Measurements from ENCODE around the gene LYSMD3.
"Not testable (repeated sequence)": the region's sequence is repeated elsewhere in the genome, so short reads cannot be mapped to it uniquely, and the experiment has no call there.

LYSMD3 gene

DNA sequence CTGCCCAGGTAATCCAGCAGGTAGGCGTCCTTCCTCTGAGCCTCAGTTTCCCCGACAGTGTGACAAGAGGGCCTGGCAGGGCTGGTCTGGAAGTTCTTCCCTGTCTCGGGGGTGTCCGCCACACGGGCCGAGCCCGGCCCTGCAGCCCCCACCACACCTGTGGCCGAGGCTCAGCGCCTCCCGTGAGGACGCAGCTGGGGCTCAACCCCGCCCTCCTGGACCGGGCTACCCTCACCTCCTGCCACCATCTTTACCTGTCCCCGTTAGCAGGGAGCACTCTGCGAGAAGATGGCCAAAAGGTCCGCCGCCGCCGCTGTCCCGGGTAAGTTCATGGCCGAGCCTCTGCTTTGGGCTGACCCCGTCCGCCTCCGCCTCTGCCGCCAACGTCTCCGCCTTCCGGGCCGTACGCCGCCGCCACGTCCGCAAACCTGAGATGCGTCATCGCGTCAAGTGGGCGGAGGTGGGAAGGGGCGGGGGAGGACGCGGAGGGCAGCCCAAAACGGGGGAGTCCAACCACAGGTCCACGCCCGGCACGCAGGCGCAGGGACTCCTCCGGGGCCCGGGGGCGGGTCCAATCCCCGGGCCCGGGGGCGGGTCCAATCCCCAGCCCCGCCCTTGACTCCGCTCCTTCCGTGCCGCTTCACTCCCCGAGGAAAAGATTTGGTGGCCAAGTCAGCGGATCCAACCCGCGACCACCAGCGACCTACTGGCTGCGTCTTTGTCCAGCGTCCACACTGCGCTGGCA is at the start of gene LYSMD3:
Gene LYSMD3 (minus strand): TSS at position 391 of the 745 bp plus-strand sequence. CDS start 4,295 bp downstream, outside the sequence.
- peak; percentile 95 for DNase-seq

DNA sequence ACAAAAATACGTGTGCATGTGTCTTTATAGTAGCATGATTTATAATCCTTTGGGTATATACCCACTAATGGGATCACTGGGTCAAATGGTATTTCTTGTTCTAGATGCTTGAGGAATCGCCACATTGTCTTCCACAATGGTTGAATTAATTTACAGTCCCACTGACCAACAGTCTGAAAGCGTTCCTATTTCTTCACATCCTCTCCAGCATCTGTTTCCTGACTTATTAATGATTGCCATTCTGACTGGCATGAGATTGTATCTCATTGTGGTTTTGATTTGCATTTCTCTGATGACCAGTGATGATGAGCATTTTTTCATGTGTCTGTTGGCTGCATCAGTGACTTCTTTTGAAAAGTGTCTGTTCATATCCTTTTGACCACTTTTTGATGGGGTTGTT is 47.2 kb upstream of the LYSMD3 start:
- not testable (repeated sequence) for DNase-seq

DNA sequence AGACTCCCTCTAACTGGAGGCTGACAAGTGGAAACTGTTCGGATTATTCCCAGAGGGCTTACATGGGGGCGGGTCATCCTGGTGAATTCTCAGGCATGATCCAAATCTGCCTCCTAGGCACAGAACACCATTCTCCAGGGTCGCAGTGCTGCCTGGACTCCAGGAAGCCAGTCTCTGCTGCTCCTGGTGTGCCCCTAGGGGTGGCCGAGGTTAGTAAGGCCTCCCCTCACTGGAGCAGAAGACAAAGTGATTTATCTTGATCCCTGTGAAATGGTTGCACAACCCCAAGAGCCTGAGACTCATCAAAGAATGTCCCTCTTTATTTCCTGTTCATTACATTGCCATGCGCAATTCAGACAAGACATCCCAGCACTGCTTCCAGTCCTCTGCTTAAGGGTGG is 46.3 kb upstream of the LYSMD3 start:
- DNase-seq = no peak

DNA sequence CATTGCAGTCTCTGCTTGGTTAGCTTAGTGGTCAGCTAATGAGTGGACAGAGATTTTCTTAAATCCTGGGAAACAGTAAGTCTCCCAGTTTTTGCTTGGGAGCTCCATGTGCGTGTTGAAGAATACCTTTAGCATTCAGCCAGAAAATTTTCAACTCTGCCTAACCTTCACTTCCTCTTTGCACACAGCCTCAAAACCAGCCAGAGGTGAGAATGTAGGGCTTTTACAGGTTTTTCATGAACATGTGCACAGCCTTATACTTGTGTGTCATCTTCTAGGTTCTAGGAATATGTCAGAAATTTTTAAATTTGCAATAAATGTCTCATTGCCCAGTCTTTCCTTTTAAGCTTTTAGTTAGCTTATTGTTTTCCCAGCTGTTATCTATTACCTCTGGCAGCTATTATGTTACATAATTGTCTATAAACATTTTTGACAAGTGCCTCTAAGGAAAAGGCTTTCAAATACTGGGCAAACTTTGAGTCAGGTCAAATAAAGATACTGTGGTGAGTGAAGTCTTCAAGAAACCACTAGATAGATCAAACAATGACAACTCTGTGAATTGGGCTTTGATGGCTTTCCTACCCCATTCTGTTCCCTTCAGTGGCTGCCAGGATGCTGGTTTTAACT is 41.9 kb upstream of the LYSMD3 start:
- DNase-seq = no peak

DNA sequence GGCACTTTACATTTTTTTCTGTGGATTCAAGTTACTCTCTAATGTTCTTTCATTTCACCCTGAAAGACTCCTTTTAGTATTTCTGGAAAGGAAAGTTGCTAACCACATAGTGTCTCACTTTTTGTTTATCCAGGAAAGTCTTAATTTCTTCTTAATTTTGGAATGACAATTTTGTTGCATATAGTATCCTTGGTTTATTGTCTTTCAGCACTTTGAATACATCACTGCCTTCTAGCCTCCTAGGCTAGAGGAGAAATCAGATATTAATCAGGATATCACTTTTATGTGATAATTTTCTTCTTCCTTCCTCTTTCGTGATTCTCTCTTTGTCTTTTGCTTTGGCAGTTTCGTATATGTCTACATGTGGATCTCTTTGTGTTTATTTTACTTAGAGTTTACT is 40.6 kb upstream of the LYSMD3 start:
- no peak for DNase-seq

DNA sequence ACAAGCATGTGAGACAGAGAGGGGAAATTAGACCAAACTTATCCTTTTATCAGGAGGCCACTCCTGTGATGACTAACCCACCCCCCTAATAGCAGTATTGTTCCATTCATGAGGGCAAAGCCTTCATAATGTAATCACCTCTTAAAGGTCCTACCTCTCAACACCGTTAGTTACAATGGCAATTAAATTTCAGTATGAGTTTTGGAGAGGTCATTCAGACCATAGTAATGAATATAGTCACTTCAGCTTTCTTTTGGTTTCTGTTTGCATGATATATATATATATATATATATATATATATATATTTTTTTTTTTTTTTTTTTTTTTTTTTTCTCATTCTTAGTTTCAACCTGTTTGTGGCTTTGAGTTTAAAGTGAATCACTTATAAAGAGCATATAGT is 39.7 kb upstream of the LYSMD3 start:
- DNase-seq = no peak

DNA sequence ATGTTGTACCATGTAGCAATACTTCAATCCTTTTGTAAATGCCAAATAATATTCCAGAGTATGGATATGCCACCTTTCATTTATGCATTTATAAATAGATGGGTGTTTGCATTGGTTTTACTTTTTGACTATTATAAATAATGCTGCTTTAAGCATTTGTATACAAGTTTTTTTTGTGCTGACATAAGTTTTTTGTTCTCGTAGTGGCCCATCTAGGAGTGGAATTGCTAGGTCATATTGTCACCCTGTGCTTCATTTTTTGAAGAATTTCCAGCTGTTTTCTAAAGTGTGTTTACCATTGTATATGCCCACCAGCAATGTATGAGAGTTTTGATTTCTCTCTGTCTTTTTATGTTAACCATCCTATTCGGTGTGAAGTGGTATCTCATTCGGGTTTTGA is 36.1 kb upstream of the LYSMD3 start:
- DNase-seq = no peak

DNA sequence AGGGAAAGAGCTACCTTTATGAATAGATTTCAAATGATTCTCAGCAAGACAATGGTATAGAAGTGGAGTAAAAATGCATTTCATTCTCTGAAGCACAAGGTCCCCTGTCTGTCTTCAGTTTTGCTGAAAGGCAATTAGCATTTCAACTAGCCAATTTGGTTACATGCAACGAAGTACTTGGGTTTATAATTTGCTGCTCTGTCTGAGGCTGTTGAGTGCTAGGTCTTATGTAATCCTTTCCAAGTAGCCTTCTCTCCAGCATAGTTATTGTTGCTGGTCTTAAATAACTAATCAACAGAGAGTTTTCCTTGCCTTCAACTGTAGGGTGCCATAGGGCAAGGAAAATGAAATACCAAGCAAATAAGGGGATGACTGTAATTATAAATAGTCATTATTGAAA is 33.7 kb upstream of the LYSMD3 start:
- no peak for DNase-seq

DNA sequence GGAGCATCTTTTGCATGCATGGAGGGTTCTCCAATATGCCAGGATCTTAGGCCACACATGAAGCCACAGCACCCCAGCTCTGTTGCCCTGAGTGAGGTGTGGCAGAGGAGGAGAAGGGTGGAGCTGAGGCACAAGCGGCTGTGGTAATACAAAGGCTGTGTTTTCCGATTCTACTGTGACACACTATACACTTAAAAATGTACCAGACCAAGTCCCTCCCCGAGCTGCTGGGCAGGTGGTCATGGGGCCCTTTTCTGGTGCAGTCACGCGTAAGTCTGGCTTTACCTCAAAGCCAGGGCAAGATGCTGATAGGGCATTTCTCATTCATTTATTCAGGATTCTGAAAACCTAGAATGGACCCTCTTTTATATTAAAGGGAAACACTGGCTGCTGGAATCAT is 33.0 kb upstream of the LYSMD3 start:
- no peak for DNase-seq

DNA sequence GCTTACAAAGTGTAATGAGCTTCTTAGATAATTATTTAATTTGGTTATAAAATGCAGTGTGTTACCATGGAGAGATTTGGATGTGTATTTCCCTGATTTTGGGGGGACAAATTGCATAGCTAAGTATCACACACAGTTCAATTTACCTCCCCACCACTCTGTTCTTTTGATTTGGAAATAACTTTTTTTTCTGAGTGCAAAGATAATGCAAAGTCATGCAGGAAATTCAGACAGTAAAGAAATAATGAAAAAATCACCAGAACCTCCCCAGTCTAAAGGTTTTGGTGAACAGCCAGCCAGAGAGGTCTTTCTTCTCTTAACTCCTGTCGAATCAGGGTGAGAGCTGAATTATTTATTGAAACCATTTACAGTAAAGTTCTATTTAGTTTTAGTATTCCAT is 32.4 kb upstream of the LYSMD3 start:
- no peak for DNase-seq

DNA sequence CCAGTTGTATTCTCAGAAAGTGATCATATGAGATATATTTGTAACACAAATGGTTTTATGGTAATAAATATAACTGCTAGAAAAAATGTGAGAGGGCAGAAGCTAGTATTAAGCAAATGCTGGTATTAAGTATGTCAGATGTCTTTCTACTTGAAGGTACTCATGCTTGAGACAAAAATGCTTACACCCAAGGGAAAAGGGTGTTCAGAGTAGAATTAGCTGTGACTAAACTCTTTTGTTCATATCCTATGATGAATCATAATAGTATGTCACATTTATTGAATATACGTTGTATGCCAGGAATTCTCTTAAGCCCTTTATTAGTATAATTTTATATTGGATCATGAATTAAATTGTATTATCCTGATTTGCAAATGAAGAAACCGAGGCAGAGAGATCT is 31.4 kb upstream of the LYSMD3 start:
- DNase-seq = no peak

DNA sequence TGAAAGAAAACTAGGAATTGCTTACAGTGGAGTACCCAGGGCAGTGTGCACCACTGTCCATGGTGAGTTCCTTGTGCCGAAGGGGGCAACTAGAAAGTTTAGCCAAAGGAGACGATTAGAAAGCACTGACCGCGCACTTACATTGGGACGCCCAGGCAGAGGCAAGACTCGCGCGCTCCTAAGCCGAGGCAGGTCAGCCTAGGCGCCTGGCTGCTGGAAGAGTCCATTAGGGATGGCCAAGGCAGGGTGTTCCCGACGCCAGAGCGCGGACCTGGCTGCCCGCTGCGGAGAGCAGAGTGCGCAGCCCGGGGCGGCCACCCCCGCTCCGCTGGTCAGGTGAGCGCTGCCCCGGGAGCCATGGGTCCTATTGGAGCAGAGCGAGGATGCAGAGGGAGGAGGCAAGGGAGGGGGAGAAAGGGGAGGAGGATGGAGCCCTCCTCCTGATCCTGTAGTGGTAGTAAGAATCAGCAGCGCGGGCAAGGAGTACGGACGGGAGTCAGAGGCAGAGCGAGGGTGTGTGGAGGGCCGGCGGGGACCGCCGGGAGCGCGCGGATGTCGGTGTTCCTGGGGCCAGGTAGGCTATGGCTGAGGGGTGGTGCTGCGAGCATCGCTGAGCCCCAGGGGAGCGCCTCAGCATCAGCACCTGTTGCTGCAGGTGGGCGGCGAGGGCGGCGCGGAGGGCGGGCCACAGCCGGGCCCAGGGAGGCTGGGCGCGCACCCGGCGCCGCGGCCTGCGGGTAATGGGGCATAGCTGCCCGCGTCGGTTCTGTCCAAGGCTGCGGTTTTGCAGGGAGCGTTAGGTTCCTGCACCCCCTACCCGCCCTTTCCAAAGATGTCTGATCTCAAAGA is 29.2 kb upstream of the LYSMD3 start, which contains the start of gene ADGRV1:
Gene ADGRV1 (plus strand): TSS at position 454 of the 849 bp plus-strand sequence. CDS start 99 bp downstream, at position 553.
- no peak for DNase-seq

DNA sequence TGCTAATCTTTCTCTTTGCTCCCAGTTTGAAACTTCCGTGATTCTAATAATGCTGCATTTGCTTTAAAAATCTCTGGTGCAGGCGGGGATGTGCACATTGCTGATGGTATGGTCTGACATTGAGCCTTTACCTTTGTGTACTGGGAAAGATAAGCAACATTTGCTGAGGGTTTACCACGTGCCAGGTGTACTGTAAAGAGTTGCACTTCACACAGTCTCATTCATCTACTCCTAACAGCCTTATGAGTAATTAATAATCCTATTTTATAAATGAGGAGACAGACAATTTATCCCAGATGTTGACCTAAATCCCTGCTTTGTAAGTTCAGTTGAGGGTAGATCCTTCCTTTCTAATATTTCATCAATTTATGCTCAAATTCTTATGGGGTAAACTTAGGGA is 28.5 kb upstream of the LYSMD3 start:
- no peak for DNase-seq

DNA sequence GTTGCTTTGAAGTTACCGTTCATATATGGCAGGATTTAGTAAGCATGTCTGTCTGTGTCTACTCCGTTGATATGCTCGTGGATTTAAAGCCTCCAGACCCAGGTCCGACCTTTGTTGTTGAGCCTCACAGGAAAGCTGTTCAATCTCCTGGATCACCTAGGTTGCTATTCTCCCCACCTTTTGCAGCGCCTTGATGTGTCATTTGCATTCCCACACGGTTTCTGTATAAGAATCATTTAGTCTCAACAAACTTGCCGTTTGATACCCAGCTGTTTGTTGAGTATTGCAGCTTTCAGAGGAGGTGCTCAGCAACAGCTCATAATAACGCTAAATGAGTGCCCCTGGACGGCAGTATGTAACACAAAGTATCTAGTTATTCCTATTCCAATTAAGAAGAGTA is 28.0 kb upstream of the LYSMD3 start:
- no peak for DNase-seq

DNA sequence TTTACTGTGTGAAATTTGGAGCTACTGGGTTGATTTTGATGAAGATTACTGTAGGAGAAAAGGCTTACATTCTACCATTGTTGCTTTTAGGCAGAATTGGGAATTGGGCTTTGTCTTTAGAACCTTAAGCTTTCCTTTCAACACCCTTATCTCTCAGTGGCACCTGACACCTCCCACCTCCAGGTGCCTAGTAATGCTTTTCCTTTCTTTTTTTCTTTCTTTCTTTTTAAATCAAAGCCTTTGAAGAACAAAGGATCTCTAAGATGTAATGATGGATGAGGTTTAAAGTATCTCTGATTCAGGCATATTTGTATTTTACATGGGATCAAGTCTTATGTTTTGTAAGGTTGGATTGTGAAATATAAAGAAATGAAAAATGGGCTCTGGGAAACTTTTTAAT is 26.3 kb upstream of the LYSMD3 start:
- no peak for DNase-seq

DNA sequence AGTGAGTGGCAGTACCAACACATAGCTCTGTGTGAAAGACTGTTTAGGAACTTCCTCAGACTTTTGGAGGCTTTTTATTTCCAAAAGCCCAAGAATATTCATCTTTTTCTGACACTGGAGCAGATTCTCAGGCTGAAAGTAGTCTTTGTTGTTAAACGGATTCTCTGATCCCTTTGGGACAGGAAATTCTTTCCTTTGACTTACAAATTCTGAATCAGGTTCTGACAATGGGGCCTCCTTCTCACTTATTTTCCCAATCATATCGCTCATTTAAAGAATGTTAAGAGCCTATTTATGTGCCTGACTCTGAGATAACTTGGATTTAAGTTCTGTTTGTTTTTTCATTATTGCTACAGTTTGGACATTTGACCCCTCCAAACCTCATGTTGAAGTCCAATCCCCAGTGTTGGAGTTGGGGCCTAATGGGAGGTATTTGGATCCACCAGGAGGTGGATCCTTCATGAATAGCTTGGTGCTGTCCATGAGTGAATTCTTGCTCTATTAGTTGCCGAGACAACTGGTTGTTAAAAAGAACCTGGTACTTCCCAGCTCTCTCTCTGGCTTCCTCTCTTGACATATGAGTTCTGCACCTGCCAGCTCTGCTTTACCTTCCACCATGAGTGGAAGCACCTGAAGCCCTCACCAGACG is 25.1 kb upstream of the LYSMD3 start:
- no peak for DNase-seq

DNA sequence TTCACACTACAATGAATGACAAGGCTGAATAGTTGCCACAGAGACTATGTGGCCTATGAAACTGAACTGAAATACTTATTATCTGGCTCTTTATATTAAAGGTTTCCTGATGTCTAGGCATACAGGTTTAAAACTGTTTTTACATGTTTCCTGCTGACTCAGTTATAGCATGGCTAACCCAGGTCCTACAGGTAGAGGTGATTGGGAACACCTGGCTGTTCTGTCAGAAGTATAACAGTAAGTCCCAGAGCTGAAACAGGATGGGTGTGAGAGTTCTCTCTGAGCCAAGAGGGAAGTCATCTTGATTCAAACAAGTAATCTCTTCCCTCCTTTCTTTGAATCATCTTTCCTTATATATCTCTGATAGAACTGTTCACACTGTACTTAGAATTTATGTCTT is 24.3 kb upstream of the LYSMD3 start:
- no peak for DNase-seq

DNA sequence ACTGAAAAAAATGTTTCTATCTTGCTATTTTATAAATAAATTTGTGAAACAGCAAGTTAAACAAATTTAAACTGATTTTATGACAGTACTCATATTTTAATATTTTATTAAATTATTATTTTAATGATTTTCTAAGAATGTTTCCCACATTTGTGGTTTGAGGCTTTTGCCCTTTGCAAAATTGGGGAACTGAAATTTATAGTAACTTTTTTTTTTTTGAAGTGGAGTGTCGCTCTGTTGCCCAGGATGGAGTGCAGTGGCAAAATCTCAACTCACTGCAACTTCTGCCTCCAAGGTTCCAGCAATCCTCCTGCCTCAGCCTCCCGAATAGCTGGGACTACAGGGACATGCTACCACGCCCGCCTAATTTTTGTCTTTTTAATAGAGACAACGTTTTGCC is 22.0 kb upstream of the LYSMD3 start:
- no peak for DNase-seq

DNA sequence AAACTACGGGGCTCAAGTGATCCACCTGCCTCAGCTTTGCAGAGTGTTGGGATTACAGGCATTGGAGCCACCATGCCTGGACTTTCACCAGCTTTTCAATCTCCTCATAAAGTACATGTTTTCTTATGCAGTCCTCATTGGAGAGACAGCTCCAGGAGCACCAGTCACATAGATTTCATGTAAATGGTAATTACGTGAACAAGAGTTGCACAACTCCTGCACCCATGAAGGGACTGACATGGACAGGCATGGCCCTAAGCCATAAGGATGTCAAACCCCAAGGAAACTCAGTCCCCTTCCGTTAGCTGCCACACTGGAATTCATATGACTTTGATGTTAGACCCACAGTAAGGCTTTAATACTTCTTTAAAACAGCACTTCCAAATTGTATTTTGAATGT is 21.6 kb upstream of the LYSMD3 start:
- DNase-seq = no peak

DNA sequence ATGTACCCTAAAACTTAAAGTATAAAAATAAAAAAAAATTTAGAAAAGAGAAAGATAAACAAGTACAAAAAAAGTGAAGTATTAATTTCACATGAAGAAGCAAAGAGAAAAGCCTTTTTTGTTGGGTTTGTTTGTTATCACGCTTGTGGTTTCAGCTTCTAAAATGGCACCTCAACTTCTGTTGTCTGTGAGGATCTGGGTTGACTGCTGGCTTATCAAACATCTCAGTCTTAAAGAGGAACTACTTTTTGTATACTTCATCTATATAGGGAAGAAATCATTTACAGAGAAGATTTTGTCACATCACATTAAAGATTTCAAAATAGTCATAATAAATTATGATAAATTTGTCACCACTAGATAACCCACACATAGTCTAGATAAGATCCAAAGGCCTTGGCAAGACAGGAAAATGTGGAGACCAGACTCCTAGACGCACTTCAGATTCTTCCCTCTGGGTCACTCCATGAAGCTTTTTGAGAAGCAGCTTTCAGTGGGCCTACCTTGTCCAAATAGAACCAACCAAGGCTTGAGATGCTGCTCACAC is 20.4 kb upstream of the LYSMD3 start:
- no peak for DNase-seq

DNA sequence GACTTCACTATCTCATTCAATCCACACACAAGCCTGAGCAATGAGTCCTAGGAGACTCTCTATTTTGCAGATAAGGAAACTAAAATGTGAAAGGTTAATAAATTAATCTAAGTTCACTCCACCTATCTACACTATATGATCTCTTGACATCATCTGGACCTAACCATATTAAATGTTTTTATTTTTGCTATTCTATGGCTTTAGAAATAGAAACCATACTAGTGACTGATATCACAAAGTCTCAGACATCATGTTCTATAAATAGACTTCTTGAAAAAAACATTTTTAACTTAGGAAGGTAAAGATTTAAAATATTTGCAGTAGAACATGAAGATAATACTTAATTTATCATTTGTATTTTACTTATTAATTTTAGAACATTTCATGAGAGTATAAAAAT is 19.8 kb upstream of the LYSMD3 start:
- DNase-seq = no peak

DNA sequence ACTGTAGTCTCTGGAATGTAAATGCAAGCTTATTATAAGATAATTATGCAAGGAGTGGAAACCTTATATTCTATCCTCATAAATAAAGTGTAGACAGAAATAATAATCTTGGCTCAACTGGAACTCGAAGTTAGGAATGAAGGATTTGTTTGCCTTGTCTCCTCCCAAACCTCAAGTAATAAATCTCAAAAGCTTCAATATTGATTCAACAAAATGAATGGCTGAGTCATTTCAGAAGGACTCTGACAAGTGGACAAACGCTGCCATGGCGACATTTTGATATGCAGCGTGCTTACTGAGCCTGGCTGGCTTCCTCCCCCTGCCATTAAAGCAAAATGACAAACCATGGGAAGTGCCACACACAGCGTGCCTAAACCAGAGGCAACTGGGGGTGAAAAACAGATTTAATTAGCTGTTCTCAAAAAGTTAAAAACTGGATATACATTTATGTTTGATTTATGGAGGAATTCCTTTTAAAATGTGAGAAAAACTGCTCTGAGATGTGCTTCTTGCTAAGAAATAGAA is 18.7 kb upstream of the LYSMD3 start:
- DNase-seq = no peak

DNA sequence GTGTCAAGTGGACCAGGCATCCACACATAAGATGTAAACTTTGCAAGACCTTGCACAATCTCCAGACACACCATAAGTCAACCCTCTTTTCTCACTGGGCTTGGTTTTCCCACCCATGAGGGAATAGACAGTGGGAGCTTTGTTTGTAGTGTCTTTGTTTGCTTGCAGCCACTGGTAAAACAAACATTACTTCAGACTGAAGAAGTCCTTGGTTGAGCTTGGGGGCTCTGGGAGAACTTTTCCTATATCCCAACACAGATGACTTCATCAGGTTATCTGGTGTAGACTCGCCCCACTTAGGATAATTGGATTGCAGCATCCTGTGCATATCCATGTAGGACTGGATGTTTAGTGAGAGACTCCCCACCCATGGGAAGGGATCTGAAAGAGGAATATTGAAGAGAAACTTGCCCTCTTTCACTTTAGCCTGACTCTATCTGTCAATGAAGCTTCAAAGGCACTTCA is 17.7 kb upstream of the LYSMD3 start:
- no peak for DNase-seq
